Peyer's patch (tissue), 4 donors: ENCODE results near the gene OMG.

Source experiments
- CTCF ChIP-seq, 6 experiments: fragments of 450-650 bp in 4 of 6; fragments of 200-600 bp in 2 of 6; sonication (generic) in 1 of 6; IDR thresholded peaks; one replicate each; pipeline ENCODE4 v1.5.1; 2017 to 2019; ENCODE audit warnings: antibody characterized with exemption in 6 of 6, mild to moderate bottlenecking in 3 of 6, moderate library complexity in 1 of 6
- POLR2A ChIP-seq, 2 donors: fragments of 450-650 bp; IDR thresholded peaks; one replicate each; pipeline ENCODE4 v1.5.1; 2017; ENCODE audit warnings: antibody characterized with exemption in 2 of 2, mild to moderate bottlenecking in 2 of 2, moderate library complexity in 2 of 2

DNA sequence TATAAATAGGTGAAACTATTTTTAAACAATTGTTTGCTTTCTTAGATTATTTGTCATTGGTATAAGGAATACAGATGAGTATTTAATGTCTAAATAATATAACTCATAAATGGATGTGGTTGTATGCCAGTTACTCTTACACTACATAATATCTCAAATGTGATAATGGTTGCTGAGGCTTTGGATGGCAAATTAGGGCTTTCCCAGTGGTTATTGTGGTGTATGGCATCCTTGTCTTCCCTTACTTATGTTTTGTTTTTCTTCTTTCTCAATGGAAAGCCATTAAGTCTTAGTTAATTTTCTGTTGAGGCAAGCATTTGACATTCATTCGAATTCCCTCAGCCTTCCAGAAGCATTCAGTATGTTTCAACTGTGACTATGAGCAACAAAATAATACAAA lies 10.5 kb downstream of the OMG start:
- TF ChIP-seq CTCF (IDR thresholded peaks at IDR 0.05) = no peak
- TF ChIP-seq POLR2A (IDR thresholded peaks at IDR 0.05) = no peak
